Breast epithelium (tissue), 4 donors: Measurements from ENCODE around the gene FBL. TPM values are rescaled to one million over a fixed set of nuclear protein-coding genes. Genes with fewer than 3 reads are reported as not detected.

Experiments
- DNase-seq, 2 donors: peaks; one replicate each; pipeline ENCODE4 v3.0.0-alpha.2; 2019; ENCODE audit warnings: low spot score in 2 of 2
- H3K27ac ChIP-seq, 2 donors: fragments of 200-600 bp; sonication (generic) in 1 of 2; one replicate each; pipeline ENCODE4 v1.5.1; 2016 to 2019; ENCODE audit warnings: mild to moderate bottlenecking in 1 of 2
- H3K27me3 ChIP-seq, 2 donors: fragments of 200-600 bp; sonication (generic) in 1 of 2; one replicate each; pipeline versions ENCODE4 v1.5.1 to v1.6.0; 2017 to 2019; ENCODE audit warnings: control low read depth in 1 of 2, mild to moderate bottlenecking in 1 of 2
- H3K36me3 ChIP-seq: fragments of 200-600 bp; one replicate; pipeline ENCODE4 v1.5.1; 2019
- H3K4me1 ChIP-seq, 2 donors: fragments of 200-600 bp; sonication (generic); one replicate each; pipeline ENCODE4 v1.5.1; 2016 to 2019; ENCODE audit warnings: control low read depth in 1 of 2
- H3K4me3 ChIP-seq, 3 donors: fragments of 200-600 bp; sonication (generic); 1 replicate in 2 of 3; 2 replicates in 1 of 3; pipeline ENCODE4 v1.5.1; 2016 to 2019; ENCODE audit warnings: mild to moderate bottlenecking in 3 of 3, moderate library complexity in 2 of 3
- H3K9me3 ChIP-seq, 2 donors: fragments of 200-600 bp; sonication (generic) in 1 of 2; one replicate each; pipeline ENCODE4 v1.5.1; 2016 to 2019; ENCODE audit warnings: control low read depth in 1 of 2
- CTCF ChIP-seq, 3 donors: fragments of 450-650 bp; IDR thresholded peaks; one replicate each; pipeline ENCODE4 v1.5.1; 2016 to 2017; ENCODE audit warnings: antibody characterized with exemption in 3 of 3, mild to moderate bottlenecking in 3 of 3, moderate library complexity in 3 of 3
- POLR2A ChIP-seq: fragments of 450-650 bp; IDR thresholded peaks from one replicate; pipeline ENCODE4 v1.6.1; 2016; ENCODE audit warnings: antibody characterized with exemption, mild to moderate bottlenecking, moderate library complexity
- POLR2AphosphoS5 ChIP-seq, 3 donors: sonication (generic); formaldehyde crosslinking; IDR thresholded peaks; one replicate each; pipeline ENCODE4 v1.6.1; 2017; ENCODE audit warnings: antibody characterized with exemption in 3 of 3
- intact Hi-C: fragments of 100-400 bp; cut with DNase I; formaldehyde crosslinking; loops from one replicate; pipeline ENCODE4 v1.15.1; 2023; ENCODE audit warnings: low total_unique reads
- total RNA-seq, 3 donors: library from RNA; depleted of rRNA; stranded (reverse); fragments of >200 nt; gene quantifications; one replicate each; pipeline ENCODE4 v1.1.0, GENCODE V29; 2016

The FBL gene
- total RNA-seq, 3 donors from 2014 or later = 111 to 217 (median 145) TPM

GRCh38 chr19:39846678-39847486 is 703 bp upstream of the FBL start:
- TF ChIP-seq POLR2A (no peak), POLR2AphosphoS5 (IDR thresholded peaks at IDR 0.05) (no peak), CTCF (IDR thresholded peaks at IDR 0.05) (no peak)
- Histone ChIP-seq H3K36me3 (no peaks in the 10 kb centered on the region), H3K9me3 (no peaks in the 10 kb centered on the region), H3K27ac (peak overlapping the region; percentile 87), H3K27me3 (no peaks in the 10 kb centered on the region), H3K4me1 (peaks cover 7 to 12% of the 10 kb centered on the region in 2 donors), H3K4me3 (peak overlapping the region; percentile 78 to 92 (median 83))
- DNase-seq = no peak
- intact Hi-C loops = loop anchor here (5.0 kb wide), 1 partner anchor 125 kb away; the partner anchor contains the start of gene PSMC4

- peak overlapping the region; percentile 87 for H3K27ac ChIP-seq
- no peaks in the 10 kb centered on the region for H3K27me3 ChIP-seq
- H3K4me1 ChIP-seq = peaks cover 7 to 12% of the 10 kb centered on the region in 2 donors
- peak overlapping the region; percentile 78 to 92 (median 83) for H3K4me3 ChIP-seq
- no peak for DNase-seq
- no peaks in the 10 kb centered on the region for H3K36me3 ChIP-seq
- H3K9me3 ChIP-seq = no peaks in the 10 kb centered on the region
- intact Hi-C loops = loop anchor here (5.0 kb wide), 1 partner anchor 127 kb away; the partner anchor contains the start of gene PSMC4
- TF ChIP-seq POLR2AphosphoS5 (IDR thresholded peaks at IDR 0.05) = no peak
- TF ChIP-seq POLR2A = no peak
- TF ChIP-seq CTCF (IDR thresholded peaks at IDR 0.05) = no peak
Observed at GRCh38 chr19:39845584-39845932, 621 bp downstream of the FBL start.

- peak overlapping the region; percentile 78 to 92 (median 83) for H3K4me3 ChIP-seq
- H3K27me3 ChIP-seq = no peaks in the 10 kb centered on the region
- intact Hi-C loops = loop anchor here (5.0 kb wide), 1 partner anchor 127 kb away; the partner anchor contains the start of gene PSMC4
- DNase-seq = no peak
- H3K9me3 ChIP-seq = no peaks in the 10 kb centered on the region
- H3K4me1 ChIP-seq = peaks cover 7 to 12% of the 10 kb centered on the region in 2 donors
- TF ChIP-seq POLR2A = no peak
- no peak for TF ChIP-seq POLR2AphosphoS5 (IDR thresholded peaks at IDR 0.05)
- TF ChIP-seq CTCF (IDR thresholded peaks at IDR 0.05) = no peak
- no peaks in the 10 kb centered on the region for H3K36me3 ChIP-seq
- peak overlapping the region in 1 of 2 donors; percentile 87 for H3K27ac ChIP-seq
Observed at GRCh38 chr19:39845172-39845571, 1.0 kb downstream of the FBL start.

- Histone ChIP-seq H3K9me3 (no peaks in the 10 kb centered on the region), H3K27ac (no peak overlapping the region), H3K36me3 (no peaks in the 10 kb centered on the region), H3K27me3 (no peaks in the 10 kb centered on the region), H3K4me3 (no peak overlapping the region), H3K4me1 (peaks cover 7 to 12% of the 10 kb centered on the region in 2 donors)
- no peak for TF ChIP-seq POLR2A
- no peak for TF ChIP-seq POLR2AphosphoS5 (IDR thresholded peaks at IDR 0.05)
- peak; percentile 38 to 54 (median 51) for TF ChIP-seq CTCF (IDR thresholded peaks at IDR 0.05)
- intact Hi-C loops = no loop called here
- no peak for DNase-seq
Observed at GRCh38 chr19:39843919-39844793, 2.0 kb downstream of the FBL start.
